Astrocyte (in vitro differentiated cells and primary cell): ENCODE data around the gene HACL1.

Experiments used
- EZH2 ChIP-seq: IDR thresholded peaks from 2 replicates; pipeline ENCODE4 v1.6.1; 2012; ENCODE audit warnings: mild to moderate bottlenecking, low read length, inconsistent platforms; ENCODE audit not compliant: insufficient read depth
- TF ChIP-seq, protein P1 (sequence below): IDR thresholded peaks from 2 replicates; pipeline ENCODE4 v1.5.1; 2011; ENCODE audit warnings: low read depth, mild to moderate bottlenecking, inconsistent platforms, low read length, moderate library complexity; ENCODE audit not compliant: insufficient read depth

DNA sequence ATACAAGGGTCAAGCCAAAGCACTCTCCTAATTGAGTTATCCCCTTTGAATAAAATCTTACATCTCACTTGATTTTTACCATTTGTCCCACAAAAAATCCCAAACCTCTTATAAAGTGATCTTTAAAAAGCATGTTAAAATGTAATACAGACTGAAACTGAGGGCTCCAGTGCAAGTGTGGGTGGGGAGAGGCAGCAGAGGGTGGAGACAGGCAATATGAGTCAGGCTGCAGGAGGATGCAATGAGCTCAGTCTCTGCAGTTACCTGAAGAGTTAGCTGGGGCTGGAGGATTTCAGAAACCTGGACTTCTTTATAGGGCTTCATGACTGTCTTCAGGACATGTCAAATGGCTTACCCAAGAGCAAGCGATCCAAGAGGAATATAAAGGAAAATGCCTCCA lies 65.6 kb downstream of the HACL1 start:
- TF ChIP-seq, protein P1, sequence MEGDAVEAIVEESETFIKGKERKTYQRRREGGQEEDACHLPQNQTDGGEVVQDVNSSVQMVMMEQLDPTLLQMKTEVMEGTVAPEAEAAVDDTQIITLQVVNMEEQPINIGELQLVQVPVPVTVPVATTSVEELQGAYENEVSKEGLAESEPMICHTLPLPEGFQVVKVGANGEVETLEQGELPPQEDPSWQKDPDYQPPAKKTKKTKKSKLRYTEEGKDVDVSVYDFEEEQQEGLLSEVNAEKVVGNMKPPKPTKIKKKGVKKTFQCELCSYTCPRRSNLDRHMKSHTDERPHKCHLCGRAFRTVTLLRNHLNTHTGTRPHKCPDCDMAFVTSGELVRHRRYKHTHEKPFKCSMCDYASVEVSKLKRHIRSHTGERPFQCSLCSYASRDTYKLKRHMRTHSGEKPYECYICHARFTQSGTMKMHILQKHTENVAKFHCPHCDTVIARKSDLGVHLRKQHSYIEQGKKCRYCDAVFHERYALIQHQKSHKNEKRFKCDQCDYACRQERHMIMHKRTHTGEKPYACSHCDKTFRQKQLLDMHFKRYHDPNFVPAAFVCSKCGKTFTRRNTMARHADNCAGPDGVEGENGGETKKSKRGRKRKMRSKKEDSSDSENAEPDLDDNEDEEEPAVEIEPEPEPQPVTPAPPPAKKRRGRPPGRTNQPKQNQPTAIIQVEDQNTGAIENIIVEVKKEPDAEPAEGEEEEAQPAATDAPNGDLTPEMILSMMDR: no peak
- TF ChIP-seq EZH2: no peak
